DND-41 (cell line): Measurements from ENCODE around the gene FAAP100.

ENCODE experiments used
- ATAC-seq: fragments of 200-7000 bp; cut with Tn5 transposase; 3 replicates; pipeline ENCODE4 v1.9.1; 2021; ENCODE audit warnings: low read depth; ENCODE audit not compliant: insufficient read depth
- DNase-seq: peaks from one replicate; pipeline ENCODE4 v3.0.0-alpha.2; 2020
- H2AFZ ChIP-seq: 2 replicates; pipeline ENCODE4 v1.6.0; 2012; ENCODE audit warnings: low read depth, low read length
- H3K27ac ChIP-seq: 2 replicates; pipeline ENCODE4 v1.5.1; 2012; ENCODE audit warnings: low read length, inconsistent platforms
- H3K27me3 ChIP-seq: fragments of 200-600 bp; sonication (generic); 2 replicates; pipeline ENCODE4 v1.6.0; 2012; ENCODE audit warnings: low read length, mild to moderate bottlenecking, inconsistent platforms; ENCODE audit not compliant: insufficient read depth, poor library complexity
- H3K36me3 ChIP-seq: 2 replicates; pipeline ENCODE4 v1.5.1; 2012; ENCODE audit warnings: low read length, inconsistent platforms; ENCODE audit not compliant: insufficient read depth
- H3K4me1 ChIP-seq: 2 replicates; pipeline ENCODE4 v1.5.1; 2012; ENCODE audit warnings: mild to moderate bottlenecking, low read length; ENCODE audit not compliant: insufficient read depth
- H3K4me2 ChIP-seq: 2 replicates; pipeline ENCODE4 v1.6.0; 2012; ENCODE audit warnings: mild to moderate bottlenecking, moderate library complexity, low read length, inconsistent platforms; ENCODE audit not compliant: insufficient read depth
- H3K4me3 ChIP-seq, 2 experiments: fragments of 200-600 bp in 1 of 2; shearing (Covaris generic) in 1 of 2; 2 replicates each; pipeline ENCODE4 v1.5.1; 2012 to 2016; ENCODE audit warnings: inconsistent platforms in 2 of 2, low read length in 2 of 2, mild to moderate bottlenecking in 2 of 2, low read depth in 1 of 2, moderate library complexity in 1 of 2
- H3K79me2 ChIP-seq: 2 replicates; pipeline ENCODE4 v1.6.0; 2012; ENCODE audit warnings: low read length, inconsistent platforms; ENCODE audit not compliant: insufficient read depth
- H3K9ac ChIP-seq: 2 replicates; pipeline ENCODE4 v1.6.0; 2012; ENCODE audit warnings: low read depth, mild to moderate bottlenecking, inconsistent platforms, low read length, moderate library complexity
- H3K9me3 ChIP-seq: 2 replicates; pipeline ENCODE4 v1.5.1; 2012; ENCODE audit warnings: low read length, moderate library complexity, mild to moderate bottlenecking, inconsistent platforms; ENCODE audit not compliant: insufficient read depth, severe bottlenecking
- H4K20me1 ChIP-seq: 2 replicates; pipeline ENCODE4 v1.6.0; 2012; ENCODE audit warnings: low read length; ENCODE audit not compliant: insufficient read depth
- EZH2 ChIP-seq: IDR thresholded peaks from 3 replicates; pipeline ENCODE4 v1.6.1; 2012; ENCODE audit warnings: borderline replicate concordance, low read depth, mild to moderate bottlenecking, moderate library complexity, low read length, inconsistent platforms; ENCODE audit not compliant: severe bottlenecking
- TF ChIP-seq, protein P1 (sequence below): IDR thresholded peaks from 2 replicates; pipeline ENCODE4 v1.5.1; 2012; ENCODE audit warnings: borderline replicate concordance, low read length, moderate library complexity, mild to moderate bottlenecking; ENCODE audit not compliant: poor library complexity, severe bottlenecking; ENCODE audit errors: extremely low read depth

The FAAP100 gene

DNA sequence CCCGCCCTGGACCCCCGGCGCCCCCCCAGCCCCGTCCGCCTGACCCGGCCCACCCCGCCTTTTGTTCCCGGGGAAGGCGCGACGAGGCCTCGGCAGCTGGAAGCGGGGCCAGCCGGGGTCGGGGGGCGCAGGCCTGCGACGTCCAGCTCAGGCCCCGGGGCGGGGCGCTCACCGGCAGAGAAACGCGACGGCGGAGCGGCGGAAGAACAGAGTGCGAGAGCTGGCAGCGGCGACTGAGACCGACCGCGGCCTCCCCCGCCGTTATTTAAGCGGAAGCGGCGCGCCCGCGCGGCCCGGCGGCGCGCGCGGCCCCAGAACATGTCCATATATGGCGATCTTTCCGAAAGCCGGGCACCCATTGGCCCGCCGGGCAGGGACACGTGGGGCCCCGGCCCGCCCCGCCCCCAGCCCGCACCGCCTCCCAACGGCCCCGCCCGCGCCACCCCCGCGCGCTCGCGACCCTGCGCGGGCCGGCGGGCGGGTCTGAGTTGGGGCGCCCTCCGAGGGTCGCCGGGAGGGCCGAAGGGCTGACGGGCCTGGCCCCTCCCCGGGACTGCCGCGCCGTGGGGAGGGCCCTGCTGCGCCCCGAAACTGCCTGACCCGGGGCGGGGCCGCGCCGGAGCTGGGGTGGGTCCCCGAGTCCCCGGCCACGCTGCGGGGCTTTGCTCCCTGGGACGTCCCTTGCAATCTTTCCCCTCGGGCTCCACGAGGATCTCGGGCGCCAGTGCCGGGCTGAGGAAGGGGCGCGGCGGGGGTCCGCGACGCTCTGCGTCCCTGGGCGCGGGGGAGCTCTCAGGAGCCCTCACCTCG is 39.4 kb downstream of the FAAP100 start, which contains the start of gene ACTG1:
Gene ACTG1, minus strand, starts transcription at position 238 of the 810 bp plus-strand sequence. CDS start 445 bp downstream, outside the sequence.
- ATAC-seq: peak; percentile 46
- Histone ChIP-seq H3K27me3 (no peaks in the 10 kb centered on the region), H3K4me1 (peaks cover 46% of the 10 kb centered on the region), H3K36me3 (peaks cover 40% of the 10 kb centered on the region), H3K9ac (peak within 1 kb of the TSS; percentile 99), H3K4me2 (peak within 1 kb of the TSS; percentile 87), H3K4me3 (peak within 1 kb of the TSS; percentile 80 to 92), H4K20me1 (peaks cover 57% of the 10 kb centered on the region), H2AFZ (no peak within 1 kb of the TSS), H3K79me2 (peaks cover 83% of the 10 kb centered on the region), H3K9me3 (no peaks in the 10 kb centered on the region), H3K27ac (peak within 1 kb of the TSS; percentile 95)
- peak; percentile 94 for DNase-seq
- TF ChIP-seq EZH2: no peak
- TF ChIP-seq, protein P1, sequence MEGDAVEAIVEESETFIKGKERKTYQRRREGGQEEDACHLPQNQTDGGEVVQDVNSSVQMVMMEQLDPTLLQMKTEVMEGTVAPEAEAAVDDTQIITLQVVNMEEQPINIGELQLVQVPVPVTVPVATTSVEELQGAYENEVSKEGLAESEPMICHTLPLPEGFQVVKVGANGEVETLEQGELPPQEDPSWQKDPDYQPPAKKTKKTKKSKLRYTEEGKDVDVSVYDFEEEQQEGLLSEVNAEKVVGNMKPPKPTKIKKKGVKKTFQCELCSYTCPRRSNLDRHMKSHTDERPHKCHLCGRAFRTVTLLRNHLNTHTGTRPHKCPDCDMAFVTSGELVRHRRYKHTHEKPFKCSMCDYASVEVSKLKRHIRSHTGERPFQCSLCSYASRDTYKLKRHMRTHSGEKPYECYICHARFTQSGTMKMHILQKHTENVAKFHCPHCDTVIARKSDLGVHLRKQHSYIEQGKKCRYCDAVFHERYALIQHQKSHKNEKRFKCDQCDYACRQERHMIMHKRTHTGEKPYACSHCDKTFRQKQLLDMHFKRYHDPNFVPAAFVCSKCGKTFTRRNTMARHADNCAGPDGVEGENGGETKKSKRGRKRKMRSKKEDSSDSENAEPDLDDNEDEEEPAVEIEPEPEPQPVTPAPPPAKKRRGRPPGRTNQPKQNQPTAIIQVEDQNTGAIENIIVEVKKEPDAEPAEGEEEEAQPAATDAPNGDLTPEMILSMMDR: no peak

- Histone ChIP-seq H3K4me2 (peak overlapping the region; percentile 87), H4K20me1 (peaks cover 55% of the 10 kb centered on the region), H3K36me3 (peaks cover 40% of the 10 kb centered on the region), H3K9ac (peak overlapping the region; percentile 99), H3K4me1 (peaks cover 42% of the 10 kb centered on the region), H3K27me3 (no peaks in the 10 kb centered on the region), H3K27ac (peak overlapping the region; percentile 81), H3K9me3 (no peaks in the 10 kb centered on the region), H3K4me3 (peak overlapping the region; percentile 80 to 92), H2AFZ (no peak overlapping the region), H3K79me2 (peaks cover 82% of the 10 kb centered on the region)
- DNase-seq (no peak), ATAC-seq (peak; percentile 0; the same call in 2 of the 3 replicates)
- TF ChIP-seq, protein P1: no peak
- TF ChIP-seq EZH2: no peak
These were observed 40.2 kb downstream of the FAAP100 start for GRCh38 chr17:81511804-81512561.

DNA sequence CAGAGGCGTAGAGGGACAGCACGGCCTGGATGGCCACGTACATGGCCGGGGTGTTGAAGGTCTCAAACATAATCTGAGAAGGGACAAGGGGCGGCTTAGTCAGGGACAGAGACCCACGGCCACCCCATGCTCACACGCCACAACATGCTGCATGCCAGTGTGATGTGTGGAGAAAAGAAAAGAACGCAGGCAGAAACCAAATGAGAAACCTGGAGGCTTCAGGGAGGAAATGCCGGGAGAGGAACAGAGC is 40.7 kb downstream of the FAAP100 start:
- Histone ChIP-seq H3K79me2 (peaks cover 77% of the 10 kb centered on the region), H3K4me1 (peaks cover 38% of the 10 kb centered on the region), H4K20me1 (peaks cover 52% of the 10 kb centered on the region), H3K4me2 (peak overlapping the region; percentile 87), H3K36me3 (peaks cover 40% of the 10 kb centered on the region), H3K27ac (peak overlapping the region; percentile 81), H3K9me3 (no peaks in the 10 kb centered on the region), H3K9ac (peak overlapping the region; percentile 99), H2AFZ (no peak overlapping the region), H3K4me3 (peak overlapping the region; percentile 80 to 92), H3K27me3 (no peaks in the 10 kb centered on the region)
- no peak for TF ChIP-seq EZH2
- TF ChIP-seq, protein P1: no peak
- DNase-seq (no peak), ATAC-seq (no peak)
